OCI-LY1 (cell line): ENCODE data around the gene B4GALNT1.

Experiments used
- H2AFZ ChIP-seq: fragments of 200-600 bp; sonication (generic), shearing (Covaris generic); 2 replicates; pipeline ENCODE4 v1.6.0; 2014; ENCODE audit warnings: antibody characterized with exemption, mild to moderate bottlenecking, low read length
- H3F3A ChIP-seq: fragments of 200-600 bp; sonication (generic), shearing (Covaris generic); 2 replicates; pipeline ENCODE4 v1.6.0; 2014; ENCODE audit warnings: mild to moderate bottlenecking, antibody characterized with exemption, low read length, moderate library complexity; ENCODE audit not compliant: insufficient read depth
- H3K27ac ChIP-seq: fragments of 200-600 bp; sonication (generic); 2 replicates; pipeline ENCODE4 v1.5.1; 2014; ENCODE audit warnings: low read length, mixed run types, mild to moderate bottlenecking, low read depth; ENCODE audit not compliant: poor library complexity, severe bottlenecking
- H3K27me3 ChIP-seq: fragments of 200-600 bp; sonication (generic); 2 replicates; pipeline ENCODE4 v1.6.0; 2014; ENCODE audit warnings: antibody characterized with exemption, mild to moderate bottlenecking, low read length, moderate library complexity; ENCODE audit not compliant: insufficient read depth
- H3K36me3 ChIP-seq: fragments of 200-600 bp; sonication (generic); 2 replicates; pipeline ENCODE4 v1.6.1; 2014; ENCODE audit warnings: mild to moderate bottlenecking, antibody characterized with exemption, low read length, moderate library complexity, mixed read lengths; ENCODE audit not compliant: insufficient read depth
- H3K4me1 ChIP-seq: fragments of 200-600 bp; sonication (generic); 2 replicates; pipeline ENCODE4 v1.5.1; 2014; ENCODE audit warnings: mild to moderate bottlenecking, low read length, moderate library complexity; ENCODE audit not compliant: insufficient read depth, severe bottlenecking
- H3K4me2 ChIP-seq: fragments of 200-600 bp; sonication (generic), shearing (Covaris generic); 2 replicates; pipeline ENCODE4 v1.6.1; 2014; ENCODE audit warnings: low read length
- H3K4me3 ChIP-seq: fragments of 200-600 bp; sonication (generic); 2 replicates; pipeline ENCODE4 v1.5.1; 2014; ENCODE audit warnings: low read length, low read depth, mild to moderate bottlenecking, mixed read lengths; ENCODE audit not compliant: poor library complexity, severe bottlenecking
- H3K79me2 ChIP-seq: fragments of 200-600 bp; shearing (Covaris generic); 2 replicates; pipeline ENCODE4 v1.6.1; 2016; ENCODE audit warnings: mixed run types, low read length, mixed read lengths; ENCODE audit not compliant: insufficient read depth
- H3K9ac ChIP-seq: fragments of 200-600 bp; sonication (generic), shearing (Covaris generic); 2 replicates; pipeline ENCODE4 v1.6.1; 2014; ENCODE audit warnings: mild to moderate bottlenecking, low read length, mixed read lengths
- H3K9me2 ChIP-seq: fragments of 200-600 bp; sonication (generic), shearing (Covaris generic); 2 replicates; pipeline ENCODE4 v1.6.1; 2014; ENCODE audit warnings: low read depth, mild to moderate bottlenecking, low read length, mixed read lengths
- H3K9me3 ChIP-seq: fragments of 200-600 bp; shearing (Covaris generic); 2 replicates; pipeline ENCODE4 v1.6.1; 2014; ENCODE audit warnings: low read length, mixed read lengths
- H4K20me1 ChIP-seq: fragments of 200-600 bp; sonication (generic), shearing (Covaris generic); 2 replicates; pipeline ENCODE4 v1.6.0; 2016; ENCODE audit warnings: mild to moderate bottlenecking, low read length; ENCODE audit not compliant: insufficient read depth
- EZH2 ChIP-seq: fragments of 200-600 bp; sonication (generic), shearing (Covaris generic); IDR thresholded peaks from 2 replicates; pipeline ENCODE4 v1.8.0; 2017; ENCODE audit warnings: borderline replicate concordance, mixed run types, mild to moderate bottlenecking, antibody characterized with exemption, low read length, moderate library complexity, mixed read lengths
- TF ChIP-seq, protein P1 (sequence below): fragments of 200-600 bp; sonication (generic), shearing (Covaris generic); IDR thresholded peaks from 2 replicates; pipeline ENCODE4 v1.5.1; 2017; ENCODE audit warnings: mild to moderate bottlenecking, antibody characterized with exemption, low read length, moderate library complexity, mixed read lengths

The B4GALNT1 gene

DNA sequence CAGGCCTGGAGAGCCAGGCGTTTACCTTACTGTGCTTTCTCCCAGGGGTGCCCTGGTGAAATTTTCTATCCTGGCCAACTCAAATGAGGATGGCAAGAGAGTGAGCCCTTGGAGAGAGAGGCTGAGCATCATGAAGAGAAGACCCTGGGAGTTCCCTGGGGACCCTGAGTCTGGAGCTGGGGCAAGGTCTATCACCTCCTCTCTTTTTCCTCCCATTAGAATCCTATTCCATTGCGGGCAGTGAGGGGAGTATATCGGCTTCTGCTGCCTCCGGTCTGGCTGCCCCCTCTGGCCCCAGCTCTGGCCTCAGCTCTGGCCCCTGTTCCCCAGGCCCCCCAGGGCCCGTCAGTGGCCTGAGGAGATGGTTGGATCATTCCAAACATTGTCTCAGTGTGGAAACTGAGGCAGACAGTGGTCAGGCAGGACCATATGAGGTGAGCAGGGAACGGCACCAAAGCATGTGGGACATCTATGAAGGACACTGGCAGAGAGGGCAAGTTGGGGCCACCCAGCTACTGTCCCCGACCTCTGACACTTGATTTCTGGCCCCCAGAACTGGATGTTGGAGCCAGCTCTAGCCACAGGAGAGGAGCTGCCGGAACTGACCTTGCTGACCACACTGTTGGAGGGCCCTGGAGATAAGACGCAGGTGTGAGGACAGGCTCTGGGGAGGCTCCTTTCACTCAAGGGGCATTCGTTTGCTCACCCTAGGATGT, 20.1 kb downstream of the B4GALNT1 start:
- no peak overlapping the region for H2AFZ ChIP-seq
- no peaks in the 10 kb centered on the region for H3K9me2 ChIP-seq
- no peak overlapping the region for H3K27ac ChIP-seq
- TF ChIP-seq, protein P1, sequence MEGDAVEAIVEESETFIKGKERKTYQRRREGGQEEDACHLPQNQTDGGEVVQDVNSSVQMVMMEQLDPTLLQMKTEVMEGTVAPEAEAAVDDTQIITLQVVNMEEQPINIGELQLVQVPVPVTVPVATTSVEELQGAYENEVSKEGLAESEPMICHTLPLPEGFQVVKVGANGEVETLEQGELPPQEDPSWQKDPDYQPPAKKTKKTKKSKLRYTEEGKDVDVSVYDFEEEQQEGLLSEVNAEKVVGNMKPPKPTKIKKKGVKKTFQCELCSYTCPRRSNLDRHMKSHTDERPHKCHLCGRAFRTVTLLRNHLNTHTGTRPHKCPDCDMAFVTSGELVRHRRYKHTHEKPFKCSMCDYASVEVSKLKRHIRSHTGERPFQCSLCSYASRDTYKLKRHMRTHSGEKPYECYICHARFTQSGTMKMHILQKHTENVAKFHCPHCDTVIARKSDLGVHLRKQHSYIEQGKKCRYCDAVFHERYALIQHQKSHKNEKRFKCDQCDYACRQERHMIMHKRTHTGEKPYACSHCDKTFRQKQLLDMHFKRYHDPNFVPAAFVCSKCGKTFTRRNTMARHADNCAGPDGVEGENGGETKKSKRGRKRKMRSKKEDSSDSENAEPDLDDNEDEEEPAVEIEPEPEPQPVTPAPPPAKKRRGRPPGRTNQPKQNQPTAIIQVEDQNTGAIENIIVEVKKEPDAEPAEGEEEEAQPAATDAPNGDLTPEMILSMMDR = no peak
- TF ChIP-seq EZH2 = no peak
- no peak overlapping the region for H3K9ac ChIP-seq
- H3K4me3 ChIP-seq = no peak overlapping the region
- no peaks in the 10 kb centered on the region for H3K9me3 ChIP-seq
- no peak overlapping the region for H3K4me2 ChIP-seq
- no peaks in the 10 kb centered on the region for H4K20me1 ChIP-seq
- H3K79me2 ChIP-seq = no peaks in the 10 kb centered on the region
- H3K27me3 ChIP-seq = peaks cover 4% of the 10 kb centered on the region; the same call in 1 of the 2 replicates
- H3K36me3 ChIP-seq = no peaks in the 10 kb centered on the region
- peaks cover 10% of the 10 kb centered on the region for H3K4me1 ChIP-seq
- H3F3A ChIP-seq = no peaks in the 10 kb centered on the region

GRCh38 chr12:57611827-57612710, 20.9 kb downstream of the B4GALNT1 start:
- H3K4me3 ChIP-seq = peak overlapping the region; percentile 62
- peaks cover 10% of the 10 kb centered on the region for H3K4me1 ChIP-seq
- H3K79me2 ChIP-seq = no peaks in the 10 kb centered on the region
- no peak for TF ChIP-seq EZH2
- TF ChIP-seq, protein P1 = no peak
- peaks cover 4% of the 10 kb centered on the region; the same call in 1 of the 2 replicates for H3K27me3 ChIP-seq
- peak overlapping the region; percentile 68; the same call in 1 of the 2 replicates for H3K9ac ChIP-seq
- H3K27ac ChIP-seq = no peak overlapping the region
- peak overlapping the region; percentile 89 for H3K4me2 ChIP-seq
- H3K9me2 ChIP-seq = no peaks in the 10 kb centered on the region
- no peaks in the 10 kb centered on the region for H3K9me3 ChIP-seq
- no peaks in the 10 kb centered on the region for H3K36me3 ChIP-seq
- H3F3A ChIP-seq = no peaks in the 10 kb centered on the region
- no peaks in the 10 kb centered on the region for H4K20me1 ChIP-seq
- H2AFZ ChIP-seq = no peak overlapping the region

- Histone ChIP-seq H2AFZ (no peak within 1 kb of the TSS), H3K27ac (no peak within 1 kb of the TSS), H3K4me1 (peaks cover 10% of the 10 kb centered on the region), H3K27me3 (peaks cover 4% of the 10 kb centered on the region; the same call in 1 of the 2 replicates), H3F3A (no peaks in the 10 kb centered on the region), H3K36me3 (no peaks in the 10 kb centered on the region), H4K20me1 (no peaks in the 10 kb centered on the region), H3K9me3 (no peaks in the 10 kb centered on the region), H3K79me2 (no peaks in the 10 kb centered on the region), H3K9ac (peak within 1 kb of the TSS; percentile 68), H3K4me2 (peak within 1 kb of the TSS; percentile 89), H3K4me3 (peak within 1 kb of the TSS; percentile 62), H3K9me2 (no peaks in the 10 kb centered on the region)
- TF ChIP-seq EZH2 = no peak
- TF ChIP-seq, protein P1 = no peak
Observed at GRCh38 chr12:57611108-57611826, 21.7 kb downstream of the B4GALNT1 start, which contains the start of gene ARHGEF25. TSS of gene ARHGEF25 (plus strand) at chr12:57611435. CDS start at chr12:57611895, 460 bp downstream.
